Calu3 (cell line): ENCODE results near the gene DSCAML1. TPM values are rescaled to one million over a fixed set of nuclear protein-coding genes. Genes with fewer than 3 reads are reported as not detected.

Source experiments
- BruUV-seq: library from RNA; stranded (reverse); fragments of 400-500 nt; replicated peaks from 2 replicates; lab custom pipeline; 2021; lab: Mats Ljungman, UMichigan
- CTCF ChIA-PET: fragments of 300-600 bp; sonication (Branson Sonifier 250); formaldehyde crosslinking; loops from one replicate; lab custom pipeline; 2022; ENCODE audit warnings: antibody characterized with exemption; lab: Charles Lee
- DNase-seq: peaks from one replicate; pipeline ENCODE4 v3.0.0; 2022
- H3K27ac Mint-ChIP-seq: one replicate; pipeline ENCODE4 v1.8.0; 2022; ENCODE audit warnings: mixed read lengths; ENCODE audit not compliant: unreplicated experiment
- H3K27me3 Mint-ChIP-seq: one replicate; pipeline ENCODE4 v1.8.0; 2022; ENCODE audit warnings: mixed read lengths; ENCODE audit not compliant: unreplicated experiment
- H3K36me3 Mint-ChIP-seq: one replicate; pipeline ENCODE4 v1.8.0; 2022; ENCODE audit warnings: mild to moderate bottlenecking, moderate library complexity, mixed read lengths; ENCODE audit not compliant: insufficient read depth, unreplicated experiment
- H3K4me1 Mint-ChIP-seq: one replicate; pipeline ENCODE4 v1.8.0; 2022; ENCODE audit warnings: mild to moderate bottlenecking, low read depth, mixed read lengths; ENCODE audit not compliant: unreplicated experiment
- H3K4me3 Mint-ChIP-seq: one replicate; pipeline ENCODE4 v1.8.0; 2022; ENCODE audit warnings: mild to moderate bottlenecking, low read depth, moderate library complexity, mixed read lengths; ENCODE audit not compliant: unreplicated experiment
- H3K9me3 Mint-ChIP-seq: one replicate; pipeline ENCODE4 v1.8.0; 2022; ENCODE audit warnings: low read depth, mixed read lengths; ENCODE audit not compliant: unreplicated experiment
- CTCF ChIP-seq: fragments of 200-600 bp; IDR thresholded peaks from one replicate; pipeline ENCODE4 v1.8.0; 2022; ENCODE audit warnings: antibody characterized with exemption; ENCODE audit not compliant: unreplicated experiment
- intact Hi-C: fragments of 100-400 bp; cut with micrococcal nuclease; formaldehyde crosslinking; loops from one replicate; pipeline ENCODE4 v1.10.0; 2022; ENCODE audit not compliant: unreplicated experiment
- total RNA-seq: library from RNA; stranded (reverse); gene quantifications from 2 replicates; pipeline ENCODE4 v1.2.3, GENCODE V29; 2022

The DSCAML1 gene
- total RNA-seq, 1 experiment from 2014 or later: 0.07 TPM

GRCh38 chr11:117466966-117467365 is 330.1 kb downstream of the DSCAML1 start:
- Mint-ChIP-seq H3K36me3 (peaks cover 5% of the 10 kb centered on the region), H3K9me3 (no peaks in the 10 kb centered on the region), H3K4me1 (no peaks in the 10 kb centered on the region), H3K27me3 (peaks cover 79% of the 10 kb centered on the region), H3K27ac (no peak overlapping the region), H3K4me3 (no peak overlapping the region)
- no peak for TF ChIP-seq CTCF
- DNase-seq: no peak
- BruUV-seq: no TSS peak
- intact Hi-C loops: no loop called here
- CTCF ChIA-PET: no interaction called here

- BruUV-seq: no TSS peak
- H3K27me3 Mint-ChIP-seq: peaks cover 82% of the 10 kb centered on the region
- no peak overlapping the region for H3K27ac Mint-ChIP-seq
- no peak overlapping the region for H3K4me3 Mint-ChIP-seq
- no peaks in the 10 kb centered on the region for H3K9me3 Mint-ChIP-seq
- no peak for DNase-seq
- CTCF ChIA-PET: interaction anchor here (0.6 kb wide), 1 partner anchor 9 kb away, joined by 3 read pairs; no protein-coding TSS in a partner anchor
- intact Hi-C loops: no loop called here
- TF ChIP-seq CTCF: no peak
- H3K4me1 Mint-ChIP-seq: no peaks in the 10 kb centered on the region
- peaks cover 5% of the 10 kb centered on the region for H3K36me3 Mint-ChIP-seq
These were observed 331.6 kb downstream of the DSCAML1 start for GRCh38 chr11:117465236-117465997.

- no TSS peak for BruUV-seq
- no peak for DNase-seq
- CTCF ChIA-PET: interaction anchor here (0.6 kb wide), 1 partner anchor 9 kb away, joined by 3 read pairs; no protein-coding TSS in a partner anchor
- Mint-ChIP-seq H3K27ac (no peak overlapping the region), H3K36me3 (peaks cover 5% of the 10 kb centered on the region), H3K9me3 (no peaks in the 10 kb centered on the region), H3K4me1 (no peaks in the 10 kb centered on the region), H3K27me3 (peaks cover 82% of the 10 kb centered on the region), H3K4me3 (no peak overlapping the region)
- intact Hi-C loops: no loop called here
- no peak for TF ChIP-seq CTCF
These were observed 332.2 kb downstream of the DSCAML1 start for GRCh38 chr11:117464778-117465177.

GRCh38 chr11:117462864-117463247 is 334.2 kb downstream of the DSCAML1 start:
- intact Hi-C loops: no loop called here
- CTCF ChIA-PET: no interaction called here
- no peak for TF ChIP-seq CTCF
- no peak for DNase-seq
- Mint-ChIP-seq H3K27me3 (peaks cover 84% of the 10 kb centered on the region), H3K4me1 (no peaks in the 10 kb centered on the region), H3K27ac (no peak overlapping the region), H3K36me3 (peaks cover 5% of the 10 kb centered on the region), H3K9me3 (no peaks in the 10 kb centered on the region), H3K4me3 (no peak overlapping the region)
- no TSS peak for BruUV-seq
